Activated CD4-positive, alpha-beta memory T cell treated with anti-CD3 and anti-CD28 coated beads, Interleukin-2, amount 10 ng/mL, durations not matched to agents 7 days and 5 days (primary cell): ENCODE measurements around the gene DRAXIN. TPM values are rescaled to one million over a fixed set of nuclear protein-coding genes. Genes with fewer than 3 reads are reported as not detected.

ENCODE experiments used
- CTCF ChIA-PET: fragments of 350-600 bp; sonication (Branson Sonifier 250); formaldehyde crosslinking; loops from one replicate; lab custom pipeline; 2021; ENCODE audit warnings: antibody characterized with exemption, inconsistent platforms; lab: Charles Lee
- POLR2A ChIA-PET: fragments of 350-600 bp; sonication (Branson Sonifier 250); formaldehyde crosslinking; loops from one replicate; lab custom pipeline; 2021; ENCODE audit warnings: antibody characterized with exemption; lab: Charles Lee
- DNase-seq: peaks from one replicate; pipeline ENCODE4 v3.0.0-alpha.2; 2020
- H3K27ac Mint-ChIP-seq: one replicate; pipeline ENCODE4 v1.8.0; 2021; ENCODE audit warnings: mild to moderate bottlenecking, mixed read lengths
- H3K27me3 Mint-ChIP-seq: one replicate; pipeline ENCODE4 v1.8.0; 2021; ENCODE audit warnings: mixed read lengths
- H3K36me3 Mint-ChIP-seq: one replicate; pipeline ENCODE4 v1.8.0; 2021; ENCODE audit warnings: low read depth, mixed read lengths
- H3K4me1 Mint-ChIP-seq: one replicate; pipeline ENCODE4 v1.8.0; 2021; ENCODE audit warnings: mixed read lengths
- H3K4me3 Mint-ChIP-seq: one replicate; pipeline ENCODE4 v1.8.0; 2021; ENCODE audit warnings: mild to moderate bottlenecking, mixed read lengths
- H3K9me3 Mint-ChIP-seq: one replicate; pipeline ENCODE4 v1.8.0; 2021; ENCODE audit warnings: mixed read lengths
- total RNA-seq, 2 experiments: library from RNA; stranded (reverse); gene quantifications; one replicate each; pipeline ENCODE4 v1.2.3, GENCODE V29; 2021

Gene DRAXIN
- total RNA-seq, 2 experiments from 2014 or later = 0.60 TPM

DNA sequence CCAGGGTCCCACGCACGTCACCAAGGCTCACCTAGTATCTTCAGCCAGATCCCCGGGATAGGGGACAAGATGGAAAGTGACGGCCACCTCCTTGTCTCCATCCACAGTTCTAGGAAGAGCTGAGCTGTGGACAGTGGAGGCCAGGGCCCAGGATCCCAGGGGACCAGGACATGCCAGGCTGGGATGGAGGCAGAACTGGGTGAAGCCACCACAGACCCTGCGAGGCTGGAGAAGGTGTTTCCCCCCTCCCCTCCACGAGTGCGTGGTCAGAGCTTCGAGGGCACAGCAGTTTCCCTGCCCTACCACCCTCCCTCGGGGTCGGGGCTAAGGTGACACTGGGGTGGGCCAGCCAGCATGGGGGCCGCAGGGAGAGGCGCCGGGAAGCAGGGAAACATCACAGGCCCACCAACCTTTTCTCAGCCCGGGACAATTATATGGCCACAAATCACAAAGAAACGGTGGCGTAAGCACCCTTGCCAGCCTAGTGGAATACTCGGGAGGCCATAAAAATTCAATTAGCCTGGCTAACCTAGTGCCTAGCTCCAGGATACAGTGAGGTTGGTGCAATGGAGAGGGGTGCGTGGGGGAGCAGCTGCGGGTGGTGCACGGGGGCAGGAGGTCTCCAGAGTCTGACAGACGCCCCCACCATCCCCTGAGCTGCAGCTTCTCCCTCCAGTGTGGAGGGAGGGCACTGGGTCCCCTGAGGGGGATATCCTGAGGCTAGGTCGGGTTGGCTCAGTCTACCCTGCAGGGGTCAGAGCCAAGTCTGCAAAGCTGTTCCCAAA is 13.4 kb downstream of the DRAXIN start:
- peaks cover 18% of the 10 kb centered on the region for H3K27me3 Mint-ChIP-seq
- CTCF ChIA-PET = no interaction called here
- no peak for DNase-seq
- no peak overlapping the region for H3K4me3 Mint-ChIP-seq
- H3K36me3 Mint-ChIP-seq = no peaks in the 10 kb centered on the region
- no peak overlapping the region for H3K27ac Mint-ChIP-seq
- no peaks in the 10 kb centered on the region for H3K9me3 Mint-ChIP-seq
- POLR2A ChIA-PET = interaction anchor here (1.2 to 2.8 kb wide), 2 partner anchors 14 to 23 kb away, joined by 3 to 8 read pairs; no protein-coding TSS in a partner anchor
- H3K4me1 Mint-ChIP-seq = peaks cover 6% of the 10 kb centered on the region

DNA sequence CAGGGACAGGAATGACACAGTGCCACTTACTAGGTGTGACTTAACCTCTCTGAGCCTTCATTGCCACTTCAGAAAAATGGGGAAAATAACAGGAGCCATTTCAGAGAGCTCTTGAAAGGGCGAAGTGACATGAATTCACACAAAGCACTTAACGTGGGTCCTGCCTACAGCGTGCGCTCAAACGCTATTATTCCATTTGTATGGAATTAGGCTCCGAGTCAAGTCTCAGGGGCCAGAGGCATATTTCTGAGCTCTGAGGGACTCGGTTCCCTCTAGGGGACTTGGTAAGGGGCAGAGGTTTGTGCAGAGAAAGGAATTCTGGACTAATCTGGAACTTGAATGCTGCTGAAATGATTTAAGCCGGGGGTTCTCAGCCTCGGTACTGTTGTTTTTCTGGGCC is 14.1 kb downstream of the DRAXIN start:
- no peaks in the 10 kb centered on the region for H3K36me3 Mint-ChIP-seq
- ChIA-PET POLR2A (interaction anchor here (1.2 kb wide), 1 partner anchor 24 kb away, joined by 3 read pairs; no protein-coding TSS in a partner anchor), CTCF (no interaction called here)
- no peak overlapping the region for H3K4me3 Mint-ChIP-seq
- no peak for DNase-seq
- H3K27me3 Mint-ChIP-seq = peaks cover 18% of the 10 kb centered on the region
- H3K4me1 Mint-ChIP-seq = peaks cover 6% of the 10 kb centered on the region
- H3K9me3 Mint-ChIP-seq = no peaks in the 10 kb centered on the region
- H3K27ac Mint-ChIP-seq = no peak overlapping the region

DNA sequence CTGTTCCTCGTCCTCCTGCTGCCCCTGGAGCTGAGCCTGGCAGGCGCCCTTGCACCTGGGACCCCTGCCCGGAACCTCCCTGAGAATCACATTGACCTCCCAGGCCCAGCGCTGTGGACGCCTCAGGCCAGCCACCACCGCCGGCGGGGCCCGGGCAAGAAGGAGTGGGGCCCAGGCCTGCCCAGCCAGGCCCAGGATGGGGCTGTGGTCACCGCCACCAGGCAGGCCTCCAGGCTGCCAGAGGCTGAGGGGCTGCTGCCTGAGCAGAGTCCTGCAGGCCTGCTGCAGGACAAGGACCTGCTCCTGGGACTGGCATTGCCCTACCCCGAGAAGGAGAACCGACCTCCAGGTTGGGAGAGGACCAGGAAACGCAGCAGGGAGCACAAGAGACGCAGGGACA is 14.8 kb downstream of the DRAXIN start:
- no peaks in the 10 kb centered on the region for H3K36me3 Mint-ChIP-seq
- H3K27ac Mint-ChIP-seq = no peak overlapping the region
- no peaks in the 10 kb centered on the region for H3K9me3 Mint-ChIP-seq
- no peak overlapping the region for H3K4me3 Mint-ChIP-seq
- H3K4me1 Mint-ChIP-seq = peaks cover 6% of the 10 kb centered on the region
- ChIA-PET CTCF (interaction anchor here (2.4 kb wide), 1 partner anchor 13 kb away, joined by 8 read pairs; no protein-coding TSS in a partner anchor), POLR2A (interaction anchor here (1.2 kb wide), 1 partner anchor 25 kb away, joined by 3 read pairs; no protein-coding TSS in a partner anchor)
- DNase-seq = no peak
- peaks cover 14% of the 10 kb centered on the region for H3K27me3 Mint-ChIP-seq

DNA sequence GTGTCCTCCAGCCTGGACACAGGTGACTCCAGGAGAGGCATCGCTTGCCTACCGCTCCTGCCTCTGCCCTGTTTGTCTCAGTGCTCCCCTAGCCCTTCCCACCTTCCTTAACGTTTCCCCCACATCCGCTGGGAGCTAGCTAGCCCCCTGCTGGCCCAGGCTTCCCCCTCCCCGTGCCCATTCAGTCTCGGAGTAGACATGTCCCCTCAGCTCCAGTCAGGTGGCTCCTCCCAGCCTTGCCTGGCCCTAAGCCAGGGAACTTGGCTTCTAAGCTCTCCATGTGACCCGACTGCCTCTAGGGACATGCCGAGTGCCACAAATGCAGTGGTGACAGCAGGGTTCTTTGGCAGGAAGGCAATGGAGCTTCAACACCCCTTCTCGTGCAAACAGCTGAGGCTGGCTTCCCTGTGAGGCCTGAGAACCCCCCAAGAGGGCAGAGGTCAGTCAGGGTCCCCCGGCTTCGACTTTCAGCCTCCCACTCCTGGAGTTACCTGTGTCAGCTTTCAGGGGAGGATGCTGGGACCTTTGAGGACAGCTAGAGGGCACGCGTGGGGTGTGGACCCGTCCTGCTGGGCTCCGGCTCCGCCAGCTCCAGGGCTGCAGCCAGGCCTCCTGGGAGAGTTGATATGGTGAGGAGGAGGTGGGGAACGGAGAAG is 16.2 kb downstream of the DRAXIN start:
- ChIA-PET CTCF (interaction anchor here (0.6 to 2.4 kb wide), 7 partner anchors 11 to 670 kb away, joined by 3 to 8 read pairs (median 3); no protein-coding TSS in a partner anchor), POLR2A (interaction anchor here (1.4 kb wide), 1 partner anchor 43 kb away, joined by 4 read pairs; no protein-coding TSS in a partner anchor)
- Mint-ChIP-seq H3K27ac (no peak overlapping the region), H3K9me3 (no peaks in the 10 kb centered on the region), H3K27me3 (peaks cover 15% of the 10 kb centered on the region), H3K4me1 (peaks cover 6% of the 10 kb centered on the region), H3K4me3 (no peak overlapping the region), H3K36me3 (no peaks in the 10 kb centered on the region)
- no peak for DNase-seq

DNA sequence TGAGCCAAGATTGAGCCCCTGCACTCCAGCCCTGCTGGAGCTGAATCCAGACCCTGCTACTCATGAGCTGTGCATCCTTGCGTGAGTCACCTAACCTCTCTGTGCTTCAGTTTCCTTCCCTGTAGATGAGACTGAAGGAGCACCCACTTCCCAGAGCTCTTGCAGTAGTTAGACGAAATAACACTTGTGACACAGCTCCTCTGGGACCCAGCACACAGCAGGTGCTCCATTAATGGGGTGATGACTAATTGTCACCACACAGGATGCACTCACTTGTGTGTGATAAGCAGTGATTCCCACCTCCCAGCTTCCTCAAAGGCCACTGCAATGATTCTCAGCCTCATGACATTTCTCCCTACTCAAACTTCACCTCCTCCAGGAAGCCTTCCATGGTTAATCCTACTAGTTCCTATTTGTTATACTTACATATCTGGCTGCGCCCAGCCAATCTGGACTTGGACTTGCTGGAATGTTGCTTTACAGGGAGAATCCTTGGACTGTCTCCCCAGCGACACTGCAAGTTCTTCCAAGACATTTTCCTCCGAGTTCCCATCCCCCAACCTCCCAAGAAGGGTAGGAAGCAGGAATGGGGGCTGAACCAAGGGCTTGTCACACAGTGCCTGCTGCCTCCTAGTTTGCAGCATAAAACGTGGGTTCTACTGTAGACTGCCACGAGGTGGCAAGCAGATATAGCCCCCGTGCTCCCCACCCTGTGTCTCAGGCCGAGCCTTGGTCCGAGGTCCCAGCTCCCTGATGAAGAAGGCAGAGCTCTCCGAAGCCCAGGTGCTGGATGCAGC is 17.2 kb downstream of the DRAXIN start:
- ChIA-PET CTCF (interaction anchor here (1.0 to 2.4 kb wide), 6 partner anchors 11 to 58 kb away, joined by 3 to 8 read pairs (median 3); no protein-coding TSS in a partner anchor), POLR2A (interaction anchor here (1.4 kb wide), 1 partner anchor 44 kb away, joined by 4 read pairs; no protein-coding TSS in a partner anchor)
- H3K36me3 Mint-ChIP-seq = no peaks in the 10 kb centered on the region
- peaks cover 6% of the 10 kb centered on the region for H3K4me1 Mint-ChIP-seq
- H3K9me3 Mint-ChIP-seq = no peaks in the 10 kb centered on the region
- peaks cover 7% of the 10 kb centered on the region for H3K27me3 Mint-ChIP-seq
- DNase-seq = no peak
- H3K4me3 Mint-ChIP-seq = no peak overlapping the region
- H3K27ac Mint-ChIP-seq = no peak overlapping the region

DNA sequence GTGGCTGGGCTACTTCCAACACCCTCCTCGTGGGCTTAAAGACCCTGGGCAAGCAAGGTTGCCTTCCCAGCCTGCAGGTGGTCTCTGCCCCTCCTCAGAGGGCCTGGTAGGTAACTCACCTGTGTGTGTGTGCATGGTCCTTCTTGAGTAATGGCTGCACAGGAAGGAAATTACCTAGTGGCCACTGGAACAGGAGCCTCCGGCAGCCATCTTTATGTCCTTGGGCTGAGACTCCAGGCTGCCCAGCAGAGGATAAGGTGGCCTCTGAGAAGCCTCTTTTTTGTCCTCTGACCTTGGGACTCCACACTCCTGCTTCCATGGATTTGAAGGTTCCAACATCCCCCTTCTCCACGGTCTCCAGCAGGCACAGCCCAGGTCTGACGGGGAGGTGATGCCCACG is 20.0 kb downstream of the DRAXIN start:
- ChIA-PET CTCF (interaction anchor here (0.7 to 1.9 kb wide), 7 partner anchors 8 to 61 kb away, joined by 3 to 7 read pairs (median 3); no protein-coding TSS in a partner anchor), POLR2A (interaction anchor here (2.2 kb wide), 1 partner anchor 8 kb away, joined by 5 read pairs; no protein-coding TSS in a partner anchor)
- no peaks in the 10 kb centered on the region for H3K9me3 Mint-ChIP-seq
- no peaks in the 10 kb centered on the region for H3K36me3 Mint-ChIP-seq
- peaks cover 6% of the 10 kb centered on the region for H3K27me3 Mint-ChIP-seq
- H3K4me1 Mint-ChIP-seq = peaks cover 6% of the 10 kb centered on the region
- no peak overlapping the region for H3K27ac Mint-ChIP-seq
- DNase-seq = no peak
- H3K4me3 Mint-ChIP-seq = no peak overlapping the region

DNA sequence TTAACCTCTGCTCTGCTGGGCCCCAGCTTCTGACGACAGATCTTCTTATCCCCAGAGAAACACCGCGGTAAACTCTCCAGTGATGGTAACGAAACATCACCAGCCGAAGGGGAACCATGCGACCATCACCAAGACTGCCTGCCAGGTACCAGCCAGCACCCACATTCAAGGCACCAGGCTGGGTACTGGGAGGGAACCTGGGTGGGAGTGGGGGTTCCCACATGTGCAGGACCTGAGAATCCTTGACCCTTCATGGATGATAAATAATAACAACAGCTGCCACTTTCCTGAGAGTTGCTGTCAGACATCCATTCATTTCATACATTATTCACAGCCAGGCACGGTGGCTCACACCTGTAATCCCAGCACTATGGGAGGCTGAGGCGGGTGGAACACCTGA is 20.8 kb downstream of the DRAXIN start:
- Mint-ChIP-seq H3K27ac (no peak overlapping the region), H3K9me3 (no peaks in the 10 kb centered on the region), H3K4me1 (peaks cover 6% of the 10 kb centered on the region), H3K27me3 (peaks cover 6% of the 10 kb centered on the region), H3K4me3 (no peak overlapping the region), H3K36me3 (no peaks in the 10 kb centered on the region)
- CTCF ChIA-PET = no interaction called here
- DNase-seq = no peak
- POLR2A ChIA-PET = no interaction called here

DNA sequence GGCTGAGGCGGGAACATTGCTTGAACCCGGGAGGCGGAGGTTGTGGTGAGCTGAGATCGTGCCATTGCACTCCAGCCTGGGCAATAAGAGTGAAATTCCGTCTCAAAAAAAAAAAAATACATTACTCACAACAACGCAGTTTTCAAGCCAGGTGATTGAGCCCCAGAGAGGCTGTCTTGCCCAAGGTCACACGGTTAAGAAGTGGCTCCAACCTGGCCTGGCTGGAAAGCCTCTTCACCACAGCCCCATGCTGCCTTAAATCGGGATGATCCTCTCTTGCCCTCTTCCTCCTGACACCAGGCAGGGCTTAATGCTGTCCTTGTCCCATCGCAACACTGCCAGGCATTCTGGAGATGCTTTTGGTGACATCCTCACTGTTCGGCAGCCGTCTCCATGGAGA is 21.6 kb downstream of the DRAXIN start:
- no peaks in the 10 kb centered on the region for H3K9me3 Mint-ChIP-seq
- no peaks in the 10 kb centered on the region for H3K36me3 Mint-ChIP-seq
- DNase-seq = no peak
- no peak overlapping the region for H3K27ac Mint-ChIP-seq
- ChIA-PET CTCF (no interaction called here), POLR2A (no interaction called here)
- H3K4me3 Mint-ChIP-seq = no peak overlapping the region
- peaks cover 6% of the 10 kb centered on the region for H3K4me1 Mint-ChIP-seq
- H3K27me3 Mint-ChIP-seq = peaks cover 6% of the 10 kb centered on the region

DNA sequence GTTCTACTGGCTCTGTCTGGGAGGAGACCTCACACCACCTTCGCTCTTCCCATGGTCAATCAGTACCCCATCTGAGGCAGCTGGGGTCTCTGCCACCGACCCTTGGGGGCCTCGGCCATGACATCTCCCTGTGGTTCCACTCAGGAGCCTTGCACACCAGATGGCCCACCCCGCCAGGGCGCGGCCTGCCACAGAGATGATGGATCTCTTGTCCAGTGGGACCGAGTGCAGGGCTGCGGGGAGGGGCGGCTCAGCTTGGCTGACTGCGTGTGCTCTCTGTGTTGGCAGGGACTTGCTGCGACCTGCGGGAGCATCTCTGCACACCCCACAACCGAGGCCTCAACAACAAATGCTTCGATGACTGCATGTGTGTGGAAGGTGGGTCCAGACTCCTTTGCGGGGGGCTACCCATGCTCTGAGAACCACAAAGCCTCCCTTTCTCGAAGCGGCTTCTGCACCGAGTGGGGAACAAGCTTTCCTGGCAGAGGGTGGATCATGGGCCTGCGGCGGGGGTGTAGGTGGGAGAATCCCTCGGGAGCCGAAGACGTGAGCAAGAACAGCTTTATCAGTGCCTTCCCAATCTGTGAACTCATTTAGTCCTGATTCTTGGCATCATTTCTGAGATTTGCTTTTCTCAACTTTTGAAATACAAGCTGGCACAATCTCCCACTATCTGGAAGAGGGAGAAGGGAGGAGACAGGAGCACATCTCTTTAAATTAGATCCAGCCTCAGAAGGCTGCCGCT is 23.5 kb downstream of the DRAXIN start:
- no peak for DNase-seq
- Mint-ChIP-seq H3K27ac (no peak overlapping the region), H3K9me3 (no peaks in the 10 kb centered on the region), H3K36me3 (no peaks in the 10 kb centered on the region), H3K27me3 (peaks cover 4% of the 10 kb centered on the region), H3K4me1 (peaks cover 16% of the 10 kb centered on the region), H3K4me3 (no peak overlapping the region)
- ChIA-PET CTCF (interaction anchor here (0.5 to 6.2 kb wide), 7 partner anchors 49 to 125 kb away, joined by 3 to 96 read pairs (median 3); partner anchors contain the start of gene FBXO6), POLR2A (interaction anchor here (1.0 to 2.7 kb wide), 4 partner anchors 10 to 195 kb away, joined by 3 to 12 read pairs (median 4); partner anchors contain the start of gene FBXO6)

DNA sequence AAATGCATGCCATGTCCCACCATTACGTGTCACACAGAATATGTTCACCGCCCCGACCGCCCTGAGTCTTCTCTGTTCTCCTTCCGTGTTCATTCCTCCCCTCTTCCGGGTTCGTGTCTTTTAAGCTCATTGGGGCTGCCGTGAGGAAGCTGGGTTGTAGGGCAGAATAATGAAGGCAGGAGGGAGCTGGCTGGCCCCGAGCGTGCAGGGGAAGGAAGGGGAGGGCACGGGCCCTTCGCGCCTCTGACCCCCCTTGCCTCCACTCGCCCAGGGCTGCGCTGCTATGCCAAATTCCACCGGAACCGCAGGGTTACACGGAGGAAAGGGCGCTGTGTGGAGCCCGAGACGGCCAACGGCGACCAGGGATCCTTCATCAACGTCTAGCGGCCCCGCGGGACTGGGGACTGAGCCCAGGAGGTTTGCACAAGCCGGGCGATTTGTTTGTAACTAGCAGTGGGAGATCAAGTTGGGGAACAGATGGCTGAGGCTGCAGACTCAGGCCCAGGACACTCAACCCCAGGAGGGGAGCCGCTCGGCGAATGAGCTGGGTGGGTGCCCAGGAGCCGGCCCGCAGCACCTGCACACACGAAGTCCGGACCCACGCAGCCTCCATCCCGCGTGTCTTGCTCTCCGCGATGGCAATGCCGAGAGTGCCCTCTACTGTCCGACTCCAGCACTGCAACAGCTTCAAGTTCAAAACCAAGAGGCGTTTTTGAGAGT is 28.0 kb downstream of the DRAXIN start:
- DNase-seq = peak; percentile 87
- ChIA-PET POLR2A (interaction anchor here (0.7 to 2.4 kb wide), 23 partner anchors 9 to 190 kb away, joined by 3 to 47 read pairs (median 5); partner anchors contain the start of genes AGTRAP, FBXO2, FBXO44 and FBXO6), CTCF (interaction anchor here (0.5 to 6.2 kb wide), 38 partner anchors 9 to 682 kb away, joined by 3 to 96 read pairs (median 4); partner anchors contain the start of genes AGTRAP, DISP3, DRAXIN and FBXO2)
- Mint-ChIP-seq H3K4me1 (peaks cover 19% of the 10 kb centered on the region), H3K4me3 (peak overlapping the region; percentile 56), H3K27me3 (peaks cover 9% of the 10 kb centered on the region), H3K9me3 (no peaks in the 10 kb centered on the region), H3K27ac (peak overlapping the region; percentile 85), H3K36me3 (no peaks in the 10 kb centered on the region)

DNA sequence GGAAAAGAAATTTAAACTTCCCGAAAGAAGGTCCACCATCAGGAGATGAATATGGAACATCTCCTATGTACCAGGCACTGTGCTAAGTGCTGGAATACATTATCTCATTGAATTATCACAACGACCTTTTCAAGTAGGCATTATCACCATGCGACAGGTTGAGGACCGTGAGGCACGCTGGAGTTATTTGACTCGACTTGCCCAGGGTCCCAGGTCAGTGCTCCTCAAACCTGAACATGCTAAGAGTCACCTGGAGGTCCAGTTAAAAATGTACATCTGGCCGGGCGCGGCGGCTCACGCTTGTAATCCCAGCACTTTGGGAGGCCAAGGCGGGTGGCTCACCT is 28.5 kb downstream of the DRAXIN start:
- peak overlapping the region; percentile 85 for H3K27ac Mint-ChIP-seq
- ChIA-PET CTCF (interaction anchor here (0.5 to 6.2 kb wide), 34 partner anchors 9 to 682 kb away, joined by 3 to 96 read pairs (median 4); partner anchors contain the start of genes AGTRAP, DISP3, DRAXIN and FBXO2), POLR2A (interaction anchor here (0.9 to 2.4 kb wide), 22 partner anchors 8 to 190 kb away, joined by 3 to 47 read pairs (median 5); partner anchors contain the start of genes AGTRAP, FBXO2, FBXO44 and FBXO6)
- H3K27me3 Mint-ChIP-seq = peaks cover 9% of the 10 kb centered on the region
- H3K36me3 Mint-ChIP-seq = no peaks in the 10 kb centered on the region
- no peak for DNase-seq
- H3K4me1 Mint-ChIP-seq = peaks cover 24% of the 10 kb centered on the region
- H3K9me3 Mint-ChIP-seq = no peaks in the 10 kb centered on the region
- H3K4me3 Mint-ChIP-seq = peak overlapping the region; percentile 56
